GM19452 (cell line): Measurements from ENCODE around the gene AP1M2.

Experiments
- ATAC-seq: cut with Tn5 transposase; IDR thresholded peaks from one replicate; pipeline ENCODE4 v1.9.1; 2021; ENCODE audit not compliant: unreplicated experiment

AP1M2 gene

GRCh38 chr19:10587022-10587838, at the start of gene AP1M2:
Gene AP1M2 (minus strand): TSS chr19:10587312. CDS start chr19:10587231, 81 bp downstream.
- no peak for ATAC-seq

DNA sequence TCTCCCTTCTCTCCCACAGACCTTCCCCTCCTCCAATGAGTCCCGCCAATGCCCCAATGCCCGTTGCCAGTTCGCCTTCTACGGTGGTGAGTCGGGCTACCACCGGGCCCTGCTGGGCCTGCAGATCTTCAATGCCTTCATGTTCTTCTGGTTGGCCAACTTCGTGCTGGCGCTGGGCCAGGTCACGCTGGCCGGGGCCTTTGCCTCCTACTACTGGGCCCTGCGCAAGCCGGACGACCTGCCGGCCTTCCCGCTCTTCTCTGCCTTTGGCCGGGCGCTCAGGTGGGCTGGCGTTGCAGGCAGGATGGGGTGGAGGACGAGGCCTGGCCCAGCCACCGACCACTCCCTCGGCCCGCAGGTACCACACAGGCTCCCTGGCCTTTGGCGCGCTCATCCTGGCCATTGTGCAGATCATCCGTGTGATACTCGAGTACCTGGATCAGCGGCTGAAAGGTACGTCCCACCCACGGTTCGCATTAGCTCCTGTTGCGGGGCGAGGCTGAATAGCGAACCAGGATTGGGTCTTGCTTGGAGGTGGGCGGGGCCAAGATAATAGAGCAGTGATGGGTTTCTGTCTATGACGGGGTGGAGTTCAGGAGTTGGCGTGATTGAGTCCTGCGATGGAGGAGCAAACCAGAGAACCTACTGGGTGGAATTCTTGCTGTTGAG, 49.3 kb upstream of the AP1M2 start:
- no peak for ATAC-seq

DNA sequence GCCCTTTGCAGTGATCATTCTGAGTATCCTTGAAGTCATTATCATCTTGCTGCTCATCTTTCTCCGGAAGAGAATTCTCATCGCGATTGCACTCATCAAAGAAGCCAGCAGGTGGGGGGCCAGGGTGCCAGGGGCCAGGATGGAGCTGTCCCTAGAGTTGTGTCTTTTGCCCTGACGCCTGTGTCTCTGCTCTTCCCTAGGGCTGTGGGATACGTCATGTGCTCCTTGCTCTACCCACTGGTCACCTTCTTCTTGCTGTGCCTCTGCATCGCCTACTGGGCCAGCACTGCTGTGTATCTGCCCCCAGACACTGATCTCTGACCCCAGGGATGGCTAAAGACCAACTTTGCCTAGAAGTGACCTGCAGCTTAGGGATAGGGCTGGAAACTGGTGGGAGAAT, 47.9 kb upstream of the AP1M2 start:
- ATAC-seq, result no peak

DNA sequence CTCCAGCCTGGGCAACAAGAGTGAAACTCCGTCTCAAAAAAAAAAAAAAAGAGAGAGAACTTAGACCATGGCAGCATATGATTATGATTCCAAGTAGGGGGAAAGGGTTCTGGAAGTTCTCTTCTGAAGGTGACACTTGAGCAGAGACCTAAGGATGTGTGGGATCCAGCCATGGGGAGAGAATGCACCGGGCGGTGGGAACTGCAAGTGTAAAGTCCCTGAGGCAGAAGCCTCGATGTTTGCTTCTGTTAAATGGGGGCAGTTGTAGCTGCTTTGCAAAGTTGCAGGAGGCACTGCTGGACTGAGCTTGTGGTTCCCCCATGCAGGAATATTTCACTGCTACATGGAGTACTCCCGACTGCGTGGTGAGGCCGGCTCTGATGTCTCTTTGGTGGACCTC, 47.3 kb upstream of the AP1M2 start:
- ATAC-seq, result no peak

DNA sequence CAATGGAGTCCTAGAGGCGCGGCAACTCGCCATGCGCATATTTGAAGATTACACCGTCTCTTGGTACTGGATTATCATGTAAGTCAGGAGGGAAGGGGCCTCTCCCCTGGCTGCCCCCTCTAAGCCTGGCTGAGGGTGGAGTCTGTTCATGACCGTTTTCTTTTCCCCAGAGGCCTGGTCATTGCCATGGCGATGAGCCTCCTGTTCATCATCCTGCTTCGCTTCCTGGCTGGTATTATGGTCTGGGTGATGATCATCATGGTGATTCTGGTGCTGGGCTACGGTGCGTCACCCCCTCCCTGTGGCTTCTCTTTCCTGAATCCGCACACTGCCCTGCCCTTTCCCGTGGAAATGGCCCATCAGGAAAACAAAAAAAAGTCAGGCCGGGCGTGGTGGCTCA, 44.8 kb upstream of the AP1M2 start:
- no peak for ATAC-seq

DNA sequence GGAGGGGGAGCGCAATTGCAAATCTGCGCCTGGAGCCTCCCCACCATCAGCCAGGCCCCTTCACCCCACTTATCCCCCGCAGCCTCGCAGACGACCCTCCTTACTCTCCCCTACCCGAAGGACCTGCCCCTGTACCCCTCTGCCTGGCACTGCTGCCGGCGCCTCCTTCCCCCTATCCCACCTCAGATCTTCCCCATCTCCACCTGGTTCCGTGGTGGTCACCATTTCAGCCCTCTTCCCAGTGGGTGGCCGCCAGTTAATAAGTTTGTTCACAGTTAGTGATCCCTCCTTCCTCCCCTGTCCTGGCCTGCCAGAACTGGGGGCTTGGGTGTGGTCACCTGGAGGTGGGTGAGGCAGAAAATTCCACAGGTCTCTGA, 38.6 kb upstream of the AP1M2 start:
- no peak for ATAC-seq

GRCh38 chr19:10625003-10625761, 38.1 kb upstream of the AP1M2 start, which contains the start of gene SLC44A2:
Gene SLC44A2 (plus strand): TSS chr19:10625553. CDS start chr19:10625634, 81 bp downstream.
- no peak for ATAC-seq

- no peak for ATAC-seq
Observed at GRCh38 chr19:10624585-10624984, 37.5 kb upstream of the AP1M2 start.

DNA sequence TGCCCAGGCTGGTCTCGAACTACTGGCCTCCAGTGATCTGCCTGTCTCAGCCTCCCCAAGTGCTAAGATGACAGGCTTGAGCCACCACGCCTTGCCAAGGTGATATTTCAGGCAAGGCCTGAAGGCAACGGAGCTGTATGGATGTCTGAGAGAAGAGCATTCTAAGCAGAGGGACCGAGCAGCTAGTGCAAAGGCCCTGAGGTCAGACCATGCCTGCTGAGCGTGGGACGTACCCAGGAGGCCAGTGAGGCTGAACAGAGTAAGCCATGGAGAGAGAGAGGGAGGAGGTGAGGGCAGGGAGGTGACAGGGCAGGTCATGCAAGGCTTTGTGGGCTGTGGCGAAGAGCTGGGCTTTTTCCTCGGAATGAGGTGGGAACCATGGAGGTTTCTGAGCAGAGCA, 34.9 kb upstream of the AP1M2 start:
- no peak for ATAC-seq

- no peak for ATAC-seq
Observed at GRCh38 chr19:10620786-10621185, 33.7 kb upstream of the AP1M2 start.

- no peak for ATAC-seq
Observed at GRCh38 chr19:10618846-10619245, 31.7 kb upstream of the AP1M2 start.

GRCh38 chr19:10617409-10618121, 30.5 kb upstream of the AP1M2 start:
- no peak for ATAC-seq

- no peak for ATAC-seq
Observed at GRCh38 chr19:10615429-10616023, 28.4 kb upstream of the AP1M2 start.

DNA sequence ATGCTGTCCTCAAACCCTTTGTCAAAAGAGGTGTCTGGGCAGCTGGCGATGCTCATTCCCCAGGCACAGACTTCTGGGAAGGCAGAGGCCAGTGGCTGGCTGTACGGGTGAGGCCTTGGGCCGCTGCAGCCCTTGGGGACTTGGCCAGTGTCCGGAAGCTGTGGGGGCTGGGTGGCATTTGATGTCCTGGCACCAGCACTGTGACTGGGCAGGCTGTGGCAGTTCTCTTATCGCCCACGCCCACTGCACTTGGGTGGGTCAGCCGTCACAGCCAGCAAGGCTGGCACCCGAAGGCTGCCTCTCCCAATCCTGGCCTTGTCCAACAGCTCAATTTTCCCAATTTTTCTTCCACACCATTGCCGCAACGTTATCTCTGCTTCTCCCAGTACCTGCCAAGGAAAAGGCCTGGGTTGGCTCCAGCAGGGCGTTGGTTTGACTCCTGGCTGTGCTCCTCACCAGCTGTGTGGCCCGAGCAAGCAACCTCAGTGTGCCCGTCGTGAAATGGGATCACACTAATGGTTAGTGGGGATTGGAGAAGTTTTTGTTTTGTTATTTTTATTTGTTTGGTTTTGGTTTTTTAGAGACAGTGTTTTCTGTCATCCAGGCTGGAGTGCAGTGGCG, 25.5 kb upstream of the AP1M2 start:
- ATAC-seq, result no peak

DNA sequence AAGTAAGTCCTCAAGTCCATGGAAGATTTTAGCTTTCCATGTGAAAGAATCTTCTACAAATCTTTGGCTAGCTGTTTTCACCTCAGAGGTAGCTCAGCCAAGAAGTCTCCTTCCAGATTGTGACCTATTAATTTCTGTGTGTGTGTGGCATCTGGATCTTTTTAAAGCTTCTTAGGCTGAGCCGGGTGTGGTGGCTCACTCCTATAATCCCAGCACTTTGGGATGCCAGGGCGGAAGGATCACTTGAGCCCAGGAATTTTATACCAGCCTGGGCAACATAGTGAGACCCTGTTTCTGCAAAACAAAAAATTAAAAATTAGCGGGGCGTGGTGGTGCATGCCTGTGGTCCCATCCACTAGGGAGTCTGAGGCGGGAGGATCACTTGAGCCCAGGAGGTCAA, 24.8 kb upstream of the AP1M2 start:
- no peak for ATAC-seq

- ATAC-seq, result peak; percentile 8
Observed at GRCh38 chr19:10604460-10604980, 17.4 kb upstream of the AP1M2 start.

- ATAC-seq, result peak; percentile 22
Observed at GRCh38 chr19:10603873-10604459, 16.9 kb upstream of the AP1M2 start.

- ATAC-seq, result peak; percentile 44
Observed at GRCh38 chr19:10603084-10603872, 16.2 kb upstream of the AP1M2 start.
